NT2/D1 (cell line): ENCODE data around the gene POLR1D.

Source experiments
- DNase-seq: peaks from one replicate; pipeline ENCODE4 v3.0.0-alpha.2; 2011; ENCODE audit warnings: low read depth, low spot score
- H3K27me3 ChIP-seq: 2 replicates; pipeline ENCODE4 v1.6.0; 2011; ENCODE audit warnings: mild to moderate bottlenecking; ENCODE audit not compliant: insufficient read length, insufficient read depth
- H3K36me3 ChIP-seq: 2 replicates; pipeline ENCODE4 v1.6.1; 2011; ENCODE audit warnings: mild to moderate bottlenecking, low read length, mixed read lengths; ENCODE audit not compliant: insufficient read depth, insufficient read length
- H3K4me1 ChIP-seq: 2 replicates; pipeline ENCODE4 v1.5.1; 2011; ENCODE audit not compliant: insufficient read depth, insufficient read length
- H3K4me3 ChIP-seq: 2 replicates; pipeline ENCODE4 v1.5.1; 2011; ENCODE audit warnings: low read depth; ENCODE audit not compliant: insufficient read length
- H3K9ac ChIP-seq: 2 replicates; pipeline ENCODE4 v1.6.0; 2011; ENCODE audit warnings: low read depth; ENCODE audit not compliant: insufficient read length
- H3K9me3 ChIP-seq: 2 replicates; pipeline ENCODE4 v1.5.1; 2011; ENCODE audit warnings: mild to moderate bottlenecking, low read length; ENCODE audit not compliant: insufficient read depth
- SUZ12 ChIP-seq: IDR thresholded peaks from 2 replicates; pipeline ENCODE4 v1.6.1; 2011; ENCODE audit not compliant: insufficient read length, insufficient read depth; ENCODE audit errors: extremely low read depth
- YY1 ChIP-seq: IDR thresholded peaks from 2 replicates; pipeline ENCODE4 v1.6.1; 2011; ENCODE audit not compliant: insufficient read length, insufficient read depth
- ZNF274 ChIP-seq: IDR thresholded peaks from 2 replicates; pipeline ENCODE4 v1.6.1; 2011; ENCODE audit warnings: mild to moderate bottlenecking, low read depth, low read length

The POLR1D gene

GRCh38 chr13:27665761-27666160, 44.1 kb downstream of the POLR1D start:
- no peaks in the 10 kb centered on the region for H3K4me1 ChIP-seq
- H3K9ac ChIP-seq, result no peak overlapping the region
- TF ChIP-seq ZNF274 (no peak), YY1 (no peak), SUZ12 (no peak)
- no peak for DNase-seq
- H3K36me3 ChIP-seq, result peaks cover 6% of the 10 kb centered on the region
- H3K9me3 ChIP-seq, result no peaks in the 10 kb centered on the region
- no peak overlapping the region for H3K4me3 ChIP-seq
- H3K27me3 ChIP-seq, result no peaks in the 10 kb centered on the region

- Histone ChIP-seq H3K9me3 (no peaks in the 10 kb centered on the region), H3K4me1 (no peaks in the 10 kb centered on the region), H3K27me3 (no peaks in the 10 kb centered on the region), H3K36me3 (peaks cover 6% of the 10 kb centered on the region), H3K9ac (no peak overlapping the region), H3K4me3 (no peak overlapping the region)
- no peak for TF ChIP-seq ZNF274
- DNase-seq, result no peak
Observed at GRCh38 chr13:27666951-27667350, 45.3 kb downstream of the POLR1D start.

- H3K27me3 ChIP-seq, result no peaks in the 10 kb centered on the region
- DNase-seq, result no peak
- no peak overlapping the region for H3K4me3 ChIP-seq
- TF ChIP-seq ZNF274 (no peak), SUZ12 (no peak)
- H3K9me3 ChIP-seq, result no peaks in the 10 kb centered on the region
- H3K36me3 ChIP-seq, result peaks cover 6% of the 10 kb centered on the region
- no peak overlapping the region for H3K9ac ChIP-seq
- H3K4me1 ChIP-seq, result no peaks in the 10 kb centered on the region
Observed at GRCh38 chr13:27667946-27668345, 46.3 kb downstream of the POLR1D start.

- DNase-seq, result no peak
- no peaks in the 10 kb centered on the region for H3K9me3 ChIP-seq
- H3K4me1 ChIP-seq, result no peaks in the 10 kb centered on the region
- no peaks in the 10 kb centered on the region for H3K27me3 ChIP-seq
- TF ChIP-seq YY1 (no peak), SUZ12 (no peak), ZNF274 (no peak)
- no peak overlapping the region for H3K9ac ChIP-seq
- H3K4me3 ChIP-seq, result no peak overlapping the region
- H3K36me3 ChIP-seq, result peaks cover 5% of the 10 kb centered on the region
Observed at GRCh38 chr13:27670861-27671260, 49.2 kb downstream of the POLR1D start.

GRCh38 chr13:27672025-27672424, 50.3 kb downstream of the POLR1D start:
- H3K27me3 ChIP-seq, result no peaks in the 10 kb centered on the region
- H3K36me3 ChIP-seq, result no peaks in the 10 kb centered on the region
- H3K4me1 ChIP-seq, result no peaks in the 10 kb centered on the region
- no peak overlapping the region for H3K4me3 ChIP-seq
- no peaks in the 10 kb centered on the region for H3K9me3 ChIP-seq
- no peak for DNase-seq
- TF ChIP-seq ZNF274 (no peak), YY1 (no peak), SUZ12 (no peak)
- H3K9ac ChIP-seq, result no peak overlapping the region
